DND-41 (cell line): ENCODE measurements around the gene STX19.
A peak's percentile ranks its signal among the peaks of the same experiment; 100 is the strongest.

ENCODE experiments used
- ATAC-seq: fragments of 200-7000 bp; cut with Tn5 transposase; 3 replicates; pipeline ENCODE4 v1.9.1; 2021; ENCODE audit warnings: low read depth; ENCODE audit not compliant: insufficient read depth
- DNase-seq: peaks from one replicate; pipeline ENCODE4 v3.0.0-alpha.2; 2020
- H2AFZ ChIP-seq: 2 replicates; pipeline ENCODE4 v1.6.0; 2012; ENCODE audit warnings: low read depth, low read length
- H3K27ac ChIP-seq: 2 replicates; pipeline ENCODE4 v1.5.1; 2012; ENCODE audit warnings: low read length, inconsistent platforms
- H3K27me3 ChIP-seq: fragments of 200-600 bp; sonication (generic); 2 replicates; pipeline ENCODE4 v1.6.0; 2012; ENCODE audit warnings: low read length, mild to moderate bottlenecking, inconsistent platforms; ENCODE audit not compliant: insufficient read depth, poor library complexity
- H3K36me3 ChIP-seq: 2 replicates; pipeline ENCODE4 v1.5.1; 2012; ENCODE audit warnings: low read length, inconsistent platforms; ENCODE audit not compliant: insufficient read depth
- H3K4me1 ChIP-seq: 2 replicates; pipeline ENCODE4 v1.5.1; 2012; ENCODE audit warnings: mild to moderate bottlenecking, low read length; ENCODE audit not compliant: insufficient read depth
- H3K4me2 ChIP-seq: 2 replicates; pipeline ENCODE4 v1.6.0; 2012; ENCODE audit warnings: mild to moderate bottlenecking, moderate library complexity, low read length, inconsistent platforms; ENCODE audit not compliant: insufficient read depth
- H3K4me3 ChIP-seq, 2 experiments: fragments of 200-600 bp in 1 of 2; shearing (Covaris generic) in 1 of 2; 2 replicates each; pipeline ENCODE4 v1.5.1; 2012 to 2016; ENCODE audit warnings: inconsistent platforms in 2 of 2, low read length in 2 of 2, mild to moderate bottlenecking in 2 of 2, low read depth in 1 of 2, moderate library complexity in 1 of 2
- H3K79me2 ChIP-seq: 2 replicates; pipeline ENCODE4 v1.6.0; 2012; ENCODE audit warnings: low read length, inconsistent platforms; ENCODE audit not compliant: insufficient read depth
- H3K9ac ChIP-seq: 2 replicates; pipeline ENCODE4 v1.6.0; 2012; ENCODE audit warnings: low read depth, mild to moderate bottlenecking, inconsistent platforms, low read length, moderate library complexity
- H3K9me3 ChIP-seq: 2 replicates; pipeline ENCODE4 v1.5.1; 2012; ENCODE audit warnings: low read length, moderate library complexity, mild to moderate bottlenecking, inconsistent platforms; ENCODE audit not compliant: insufficient read depth, severe bottlenecking
- H4K20me1 ChIP-seq: 2 replicates; pipeline ENCODE4 v1.6.0; 2012; ENCODE audit warnings: low read length; ENCODE audit not compliant: insufficient read depth
- CTCF ChIP-seq: IDR thresholded peaks from 2 replicates; pipeline ENCODE4 v1.5.1; 2012; ENCODE audit warnings: borderline replicate concordance, low read length, moderate library complexity, mild to moderate bottlenecking; ENCODE audit not compliant: poor library complexity, severe bottlenecking; ENCODE audit errors: extremely low read depth
- EZH2 ChIP-seq: IDR thresholded peaks from 3 replicates; pipeline ENCODE4 v1.6.1; 2012; ENCODE audit warnings: borderline replicate concordance, low read depth, mild to moderate bottlenecking, moderate library complexity, low read length, inconsistent platforms; ENCODE audit not compliant: severe bottlenecking

STX19 gene

GRCh38 chr3:94063496-94064119 is 35.2 kb upstream of the STX19 start:
- Histone ChIP-seq H3K9me3 (peaks cover 4% of the 10 kb centered on the region), H3K4me3 (peak overlapping the region; percentile 76 to 82), H2AFZ (peak overlapping the region; percentile 88), H4K20me1 (no peaks in the 10 kb centered on the region), H3K27ac (peak overlapping the region; percentile 96), H3K9ac (peak overlapping the region; percentile 85), H3K27me3 (no peaks in the 10 kb centered on the region), H3K36me3 (peaks cover 36% of the 10 kb centered on the region), H3K4me1 (peaks cover 40% of the 10 kb centered on the region), H3K4me2 (peak overlapping the region; percentile 70), H3K79me2 (peaks cover 71% of the 10 kb centered on the region)
- TF ChIP-seq EZH2 (no peak), CTCF (no peak)
- ATAC-seq (peak; percentile 29), DNase-seq (peak; percentile 32)

- H3K9me3 ChIP-seq = peaks cover 4% of the 10 kb centered on the region
- H3K4me3 ChIP-seq = peak within 1 kb of the TSS; percentile 76 to 82
- ATAC-seq (peak; percentile 88), DNase-seq (peak; percentile 89)
- no peaks in the 10 kb centered on the region for H3K27me3 ChIP-seq
- peak within 1 kb of the TSS; percentile 85 for H3K9ac ChIP-seq
- peaks cover 63% of the 10 kb centered on the region for H3K79me2 ChIP-seq
- no peak for TF ChIP-seq CTCF
- no peak for TF ChIP-seq EZH2
- H2AFZ ChIP-seq = peak within 1 kb of the TSS; percentile 88
- H3K4me2 ChIP-seq = peak within 1 kb of the TSS; percentile 70
- H3K36me3 ChIP-seq = peaks cover 32% of the 10 kb centered on the region
- H4K20me1 ChIP-seq = no peaks in the 10 kb centered on the region
- peaks cover 40% of the 10 kb centered on the region for H3K4me1 ChIP-seq
- peak within 1 kb of the TSS; percentile 96 for H3K27ac ChIP-seq
Measured at GRCh38 chr3:94062513-94063404, 34.4 kb upstream of the STX19 start, which contains the start of the genes DHFR2 and NSUN3. Gene DHFR2 (minus strand): TSS chr3:94062916. CDS start chr3:94061511, 1,405 bp downstream. Gene NSUN3 (plus strand): TSS chr3:94063061. CDS start chr3:94063127, 66 bp downstream.

- peaks cover 40% of the 10 kb centered on the region for H3K4me1 ChIP-seq
Measured at GRCh38 chr3:94061297-94061696, 32.9 kb upstream of the STX19 start.

More at GRCh38 chr3:94061297-94061696, 32.9 kb upstream of the STX19 start:
- H2AFZ ChIP-seq = no peak overlapping the region
- ATAC-seq (no peak), DNase-seq (no peak)
- no peaks in the 10 kb centered on the region for H4K20me1 ChIP-seq
- TF ChIP-seq EZH2 = no peak
- no peak for TF ChIP-seq CTCF
- peak overlapping the region in 1 of 2 experiments; percentile 21; a peak in 1 of 4 replicates for H3K4me3 ChIP-seq
- H3K9ac ChIP-seq = peak overlapping the region; percentile 23; the same call in 1 of the 2 replicates
- H3K27me3 ChIP-seq = no peaks in the 10 kb centered on the region
- H3K27ac ChIP-seq = no peak overlapping the region
- peaks cover 18% of the 10 kb centered on the region for H3K36me3 ChIP-seq
- H3K79me2 ChIP-seq = peaks cover 49% of the 10 kb centered on the region
- H3K4me2 ChIP-seq = peak overlapping the region; percentile 55; the same call in 1 of the 2 replicates
- H3K9me3 ChIP-seq = no peaks in the 10 kb centered on the region
